HL-60/S4 (cell line): ENCODE data around the gene SH3D19.
"Not testable (repeated sequence)": the region's sequence is repeated elsewhere in the genome, so short reads cannot be mapped to it uniquely, and the experiment has no call there.

Source experiments
- in situ Hi-C: fragments of 300-500 bp; cut with MboI; formaldehyde crosslinking; loops from 2 replicates; pipeline ENCODE4 v1.14.3; 2022; ENCODE audit warnings: low sequenced_read_pairs

The SH3D19 gene

DNA sequence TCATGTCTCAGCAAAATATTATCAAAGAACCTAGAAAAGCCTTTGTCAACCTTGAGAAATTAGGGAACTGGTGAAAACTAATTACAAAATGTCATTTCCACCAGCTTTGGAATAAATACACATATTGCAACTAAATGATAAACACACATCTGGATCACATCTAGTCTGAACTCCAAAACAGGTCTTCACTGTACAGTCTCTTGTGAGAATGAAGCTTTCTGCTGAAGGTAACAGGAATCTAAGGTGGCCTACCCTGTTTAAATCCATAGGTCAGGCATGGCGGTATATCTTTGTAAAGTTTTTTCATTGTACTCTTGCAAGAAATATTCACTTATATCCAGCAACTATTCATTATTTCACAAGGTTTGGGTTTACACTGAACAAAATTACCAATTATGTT is 1.7 kb downstream of the SH3D19 start:
- in situ Hi-C loops: no loop called here

- in situ Hi-C loops: no loop called here
Measured at GRCh38 chr4:151322570-151322969, 2.8 kb downstream of the SH3D19 start.

DNA sequence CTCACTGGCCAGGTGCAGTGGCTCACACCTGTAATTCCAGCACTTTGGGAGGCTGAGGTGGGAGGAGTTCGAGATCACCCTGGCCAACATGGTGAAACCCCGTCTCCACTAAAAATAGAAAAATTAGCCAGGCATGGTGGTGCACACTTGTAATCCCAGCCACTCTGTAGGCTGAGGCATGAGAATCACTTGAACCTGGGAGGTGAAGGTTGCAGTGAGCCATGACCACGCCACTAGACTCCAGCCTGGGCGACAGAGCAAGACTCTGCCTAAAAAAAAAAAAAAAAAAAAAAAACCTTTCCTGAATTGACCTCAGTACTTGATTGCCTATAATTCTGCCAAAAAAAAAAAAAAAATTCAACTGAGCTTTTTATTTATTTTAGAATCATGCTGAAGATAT is 3.2 kb downstream of the SH3D19 start:
- in situ Hi-C loops: not testable (repeated sequence)

DNA sequence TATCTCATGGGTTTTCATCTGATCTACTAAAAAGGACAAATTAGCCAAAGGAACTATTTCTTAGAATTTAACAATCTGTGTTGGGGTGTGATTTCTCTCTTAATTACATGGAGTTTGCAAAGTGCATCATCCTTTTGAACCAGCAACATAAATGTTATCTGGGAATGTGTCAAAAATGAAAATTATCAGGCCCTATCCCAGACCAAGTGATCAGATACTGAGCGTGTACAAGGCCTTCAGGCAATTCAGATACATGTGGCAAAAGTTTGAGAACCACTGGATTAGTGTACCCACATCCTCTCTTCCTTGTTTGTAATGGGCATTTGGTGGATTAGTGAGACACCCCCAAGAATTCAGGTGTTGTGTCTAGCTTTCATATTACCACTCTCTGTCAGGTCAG is 3.8 kb downstream of the SH3D19 start:
- in situ Hi-C loops: no loop called here

GRCh38 chr4:151319490-151319889 is 5.9 kb downstream of the SH3D19 start:
- in situ Hi-C loops: no loop called here

DNA sequence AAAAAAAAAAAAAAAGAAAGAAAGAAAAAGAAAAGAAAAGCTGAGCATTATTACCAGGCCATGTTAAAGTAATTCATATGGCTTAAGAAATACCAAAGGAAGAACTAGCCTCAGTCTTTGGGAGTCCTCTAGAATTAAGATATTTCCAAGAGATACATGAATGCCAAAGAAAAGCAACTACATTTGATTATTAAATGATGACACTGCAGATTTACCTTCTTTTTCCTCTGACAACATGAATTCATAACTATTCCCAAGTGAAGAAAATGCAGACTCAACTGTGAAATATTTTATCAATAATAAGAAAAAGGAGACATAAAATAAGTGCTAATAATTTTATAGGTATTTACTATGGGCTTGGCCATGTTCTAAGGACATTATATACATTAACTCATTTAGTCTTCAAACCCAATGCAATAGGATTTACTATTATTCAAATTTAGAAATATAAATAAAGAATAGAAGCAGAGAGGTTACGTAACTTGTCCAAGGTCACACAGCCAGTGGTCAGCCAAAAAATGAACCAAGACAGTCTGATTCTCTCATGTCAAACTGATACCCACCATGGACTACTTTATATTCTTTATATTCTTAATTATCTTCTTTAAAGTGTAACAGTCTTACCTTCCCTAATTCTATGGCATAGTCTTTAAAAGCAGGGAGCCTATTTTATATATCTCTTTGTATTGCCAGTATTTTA is 6.9 kb downstream of the SH3D19 start:
- in situ Hi-C loops: no loop called here

GRCh38 chr4:151316645-151317044 is 8.8 kb downstream of the SH3D19 start:
- in situ Hi-C loops: no loop called here

- in situ Hi-C loops: no loop called here
Measured at GRCh38 chr4:151315212-151315886, 10.1 kb downstream of the SH3D19 start.

GRCh38 chr4:151314479-151314878 is 10.9 kb downstream of the SH3D19 start:
- in situ Hi-C loops: no loop called here

- in situ Hi-C loops: no loop called here
Measured at GRCh38 chr4:151314010-151314355, 11.4 kb downstream of the SH3D19 start.

DNA sequence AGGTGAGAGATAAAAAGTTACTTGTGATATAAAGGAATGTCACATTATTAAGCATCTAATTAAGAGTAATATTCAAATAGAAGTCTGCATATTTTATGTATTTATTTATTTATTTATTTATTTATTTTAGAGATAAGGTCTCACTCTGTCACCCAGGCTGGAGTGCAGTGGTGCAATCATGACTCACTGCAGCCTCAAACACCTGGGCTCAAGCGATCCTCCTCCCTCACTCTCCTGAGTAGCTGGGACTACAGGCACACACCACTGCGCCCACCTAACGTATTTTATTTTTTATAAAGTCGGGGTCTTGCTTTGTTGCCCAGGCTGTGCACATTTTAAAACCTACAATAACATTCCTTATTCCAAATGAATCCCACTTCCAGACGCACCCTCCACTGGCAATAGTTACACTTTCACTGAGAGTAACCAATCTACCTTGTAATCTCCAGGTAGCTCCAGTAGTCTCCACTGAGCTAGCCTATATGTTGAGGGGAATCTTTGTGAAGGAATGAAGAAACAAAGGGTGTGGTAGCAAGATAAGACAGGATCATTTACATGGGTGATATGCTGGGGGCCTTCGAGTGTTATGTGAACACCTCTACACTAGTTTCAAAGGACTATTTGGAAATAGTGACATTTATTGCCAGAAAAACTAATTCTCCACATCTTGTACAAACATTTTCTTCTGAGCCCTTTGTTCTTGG is 11.9 kb downstream of the SH3D19 start:
- in situ Hi-C loops: no loop called here

DNA sequence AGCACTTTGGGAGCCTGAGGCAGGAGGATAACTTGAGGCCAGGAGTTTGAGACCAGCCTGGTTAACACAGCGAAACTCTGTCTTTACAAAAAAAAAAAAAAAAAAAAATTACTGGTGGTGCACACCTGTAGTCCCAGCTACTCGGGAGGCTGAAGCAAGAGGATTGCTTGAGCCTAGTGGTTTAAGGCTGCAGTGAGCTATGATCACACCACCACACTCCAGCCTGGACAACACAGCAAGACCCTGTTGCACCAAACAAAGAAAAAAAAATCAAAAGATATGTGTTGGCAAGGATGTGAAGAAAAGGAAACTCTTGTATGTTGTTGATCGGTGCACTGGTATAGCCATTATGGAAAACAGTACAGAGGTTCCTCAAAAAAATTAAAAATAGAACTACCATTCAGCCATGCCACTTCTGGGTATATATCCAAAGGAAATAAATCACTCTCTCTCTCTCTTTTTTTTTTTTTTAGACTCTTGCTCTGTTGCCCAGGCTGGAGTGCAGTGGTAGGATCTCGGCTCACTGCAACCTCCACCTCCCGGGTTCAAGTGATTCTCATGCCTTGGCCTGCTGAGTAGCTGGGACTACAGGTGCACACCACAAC is 15.2 kb downstream of the SH3D19 start:
- in situ Hi-C loops: no loop called here

DNA sequence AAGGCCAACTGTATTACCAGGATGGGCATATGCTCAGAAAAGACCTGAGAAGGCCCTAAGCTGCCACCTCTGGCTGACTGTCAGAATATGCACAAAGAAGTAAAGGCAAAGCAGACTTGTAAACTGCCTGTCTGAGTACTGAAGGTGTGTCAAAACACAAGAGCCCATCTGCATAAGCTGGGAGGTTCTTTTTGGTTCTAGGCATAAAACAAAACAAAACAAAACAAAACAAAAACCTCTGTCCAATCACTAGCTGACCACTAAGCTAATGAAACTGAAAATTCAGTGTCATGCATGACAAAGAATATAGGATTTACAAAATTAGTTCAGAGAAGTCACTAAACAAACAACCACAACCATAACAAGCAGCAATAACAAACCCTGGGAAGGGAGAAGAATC is 20.6 kb downstream of the SH3D19 start:
- in situ Hi-C loops: no loop called here

DNA sequence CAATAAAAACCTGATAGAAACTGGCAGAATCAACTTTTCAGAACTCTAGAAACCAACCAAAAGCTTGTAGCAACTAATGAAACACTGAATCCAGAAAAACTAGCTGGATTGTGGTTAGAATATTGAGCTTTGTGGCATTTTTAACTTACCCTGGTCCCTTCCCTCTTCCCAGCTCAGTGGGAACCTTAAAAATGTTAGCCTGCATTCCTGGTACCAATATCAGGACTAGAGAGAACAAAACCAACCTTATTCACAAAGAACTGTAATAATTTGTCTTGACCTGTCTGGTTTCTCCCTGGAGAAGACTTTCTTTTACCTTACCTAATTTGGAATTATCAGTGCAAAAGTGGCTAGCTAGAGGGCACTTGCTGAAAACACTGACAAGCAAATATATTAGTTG is 21.2 kb downstream of the SH3D19 start:
- in situ Hi-C loops: no loop called here

GRCh38 chr4:151302432-151302831 is 23.0 kb downstream of the SH3D19 start:
- in situ Hi-C loops: no loop called here

DNA sequence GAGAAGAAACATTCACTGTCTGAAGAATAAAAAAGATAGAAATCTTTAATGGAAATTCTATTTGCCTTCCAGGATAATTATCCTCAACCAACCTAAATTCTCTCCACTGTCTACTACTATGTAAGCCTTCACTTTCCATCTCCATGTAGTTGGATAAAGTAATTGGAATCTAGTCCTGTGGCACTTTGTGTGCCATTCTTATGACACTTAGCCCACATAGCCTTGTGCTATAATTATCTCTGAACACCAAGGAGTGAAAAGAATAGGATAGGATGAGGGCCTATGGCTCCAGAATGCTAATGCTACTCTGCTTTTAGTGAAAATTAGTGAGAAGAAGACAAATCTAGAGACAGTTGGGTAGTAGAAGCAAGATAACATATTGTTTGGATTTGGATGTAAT is 28.2 kb downstream of the SH3D19 start:
- in situ Hi-C loops: no loop called here

DNA sequence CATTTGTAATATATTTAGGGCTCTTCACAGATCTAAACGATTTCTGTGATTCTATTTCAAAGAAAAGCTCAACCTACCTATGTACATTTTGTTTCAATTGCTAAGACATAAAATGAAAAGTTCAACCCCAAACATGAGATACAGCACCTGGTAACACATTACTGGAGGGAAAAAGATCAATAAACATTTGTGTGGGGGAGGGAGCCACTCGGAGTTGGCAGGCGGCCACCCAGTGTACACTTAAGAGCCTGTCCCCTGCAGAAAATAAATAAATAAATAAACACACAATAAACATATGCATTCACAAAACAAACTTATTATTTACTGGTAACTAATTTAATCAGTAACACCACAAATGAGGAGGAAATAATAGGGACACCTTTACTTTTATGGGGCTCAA is 29.2 kb downstream of the SH3D19 start:
- in situ Hi-C loops: no loop called here

GRCh38 chr4:151294833-151295496 is 30.4 kb downstream of the SH3D19 start:
- in situ Hi-C loops: no loop called here

DNA sequence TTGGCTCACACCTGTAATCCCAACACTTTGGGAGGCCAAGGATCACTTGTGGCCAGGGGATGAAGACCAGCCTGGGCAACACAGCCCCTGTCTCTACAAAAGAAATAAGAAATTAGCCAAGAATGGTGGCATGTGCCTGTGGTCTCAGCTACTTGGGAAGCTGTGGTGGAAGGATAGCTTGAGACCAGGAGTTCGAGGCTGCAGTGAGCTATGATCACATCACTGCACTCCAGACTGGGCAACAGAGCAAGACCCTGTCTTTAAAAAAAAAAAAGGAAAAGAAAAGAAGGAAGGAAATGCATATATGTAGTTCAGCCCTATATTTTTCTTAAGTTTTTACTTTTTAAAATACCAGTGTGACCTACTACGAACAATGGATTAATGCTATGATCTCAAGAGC is 33.4 kb downstream of the SH3D19 start:
- in situ Hi-C loops: no loop called here

DNA sequence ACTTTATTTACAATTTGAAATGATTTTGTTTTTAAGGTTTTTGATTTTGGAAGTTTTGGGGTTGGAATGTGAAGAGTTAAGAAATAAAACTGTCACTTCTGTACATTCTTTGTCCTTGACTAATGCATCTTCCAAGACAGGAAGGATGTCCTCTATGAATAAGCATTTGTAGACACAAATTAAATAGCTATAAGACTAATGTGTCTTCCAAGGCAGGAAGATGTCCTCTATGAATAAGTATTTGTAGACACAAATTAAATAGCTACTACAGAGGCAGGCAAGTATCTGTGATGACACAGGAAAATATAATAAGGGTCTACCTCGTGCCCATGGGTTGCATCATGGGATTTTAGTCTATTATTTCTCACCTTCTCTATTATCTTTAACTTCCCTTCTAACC is 33.9 kb downstream of the SH3D19 start:
- in situ Hi-C loops: no loop called here

DNA sequence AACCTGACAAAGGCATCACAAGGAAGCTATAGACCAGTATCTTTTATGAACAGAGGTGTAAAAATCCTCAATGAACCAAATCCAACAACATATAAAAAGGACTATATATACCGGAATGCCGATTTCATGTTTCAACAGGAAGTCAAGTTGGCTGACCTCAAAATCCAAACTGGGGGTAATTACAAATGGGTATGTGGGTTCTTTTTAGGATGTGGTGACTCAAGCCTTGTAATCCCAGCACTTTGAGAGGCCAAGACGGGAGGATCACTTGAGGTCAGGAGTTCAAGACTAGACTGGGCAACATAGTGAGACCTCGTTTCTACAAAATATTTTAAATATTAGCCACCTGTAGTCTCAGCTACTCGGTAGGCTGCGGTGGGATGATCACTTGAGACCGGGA is 38.0 kb downstream of the SH3D19 start:
- in situ Hi-C loops: no loop called here
